Osteocyte (in vitro differentiated cells): Measurements from ENCODE around the gene VAMP7. TPM values are rescaled to one million over a fixed set of nuclear protein-coding genes. Genes with fewer than 3 reads are reported as not detected.
"Not testable (repeated sequence)": the region's sequence is repeated elsewhere in the genome, so short reads cannot be mapped to it uniquely, and the experiment has no call there.

Experiments used
- DNase-seq: peaks from one replicate; pipeline ENCODE4 v3.0.0; 2021; ENCODE audit warnings: mixed read lengths; ENCODE audit not compliant: unreplicated experiment; ENCODE audit errors: extremely low spot score
- H3K27ac Mint-ChIP-seq: one replicate; pipeline ENCODE4 v1.8.0; 2021; ENCODE audit warnings: mild to moderate bottlenecking, mixed read lengths; ENCODE audit not compliant: unreplicated experiment
- H3K27me3 Mint-ChIP-seq: one replicate; pipeline ENCODE4 v1.8.0; 2021; ENCODE audit warnings: mixed read lengths; ENCODE audit not compliant: unreplicated experiment
- H3K36me3 Mint-ChIP-seq: one replicate; pipeline ENCODE4 v1.8.0; 2021; ENCODE audit warnings: mixed read lengths; ENCODE audit not compliant: unreplicated experiment
- H3K4me1 Mint-ChIP-seq: one replicate; pipeline ENCODE4 v1.8.0; 2021; ENCODE audit warnings: mixed read lengths; ENCODE audit not compliant: unreplicated experiment
- H3K4me3 Mint-ChIP-seq: one replicate; pipeline ENCODE4 v1.8.0; 2021; ENCODE audit warnings: mild to moderate bottlenecking, moderate library complexity, mixed read lengths; ENCODE audit not compliant: unreplicated experiment
- H3K9me3 Mint-ChIP-seq: one replicate; pipeline ENCODE4 v1.8.0; 2021; ENCODE audit warnings: mixed read lengths; ENCODE audit not compliant: unreplicated experiment
- total RNA-seq: library from RNA; stranded (reverse); gene quantifications from 2 replicates; pipeline ENCODE4 v1.2.1, GENCODE V29; 2021
- TF ChIP-seq, protein P1 (sequence below): fragments of 200-600 bp; sonication (generic); IDR thresholded peaks from 2 replicates; pipeline ENCODE4 v1.5.0; 2021; ENCODE audit warnings: antibody characterized with exemption, mild to moderate bottlenecking, moderate library complexity

Gene VAMP7
- total RNA-seq, 1 donor from 2014 or later, result 36.4 TPM

GRCh38 chrX:155985208-155985607 is 104.1 kb downstream of the VAMP7 start:
- H3K27ac Mint-ChIP-seq, result no peak overlapping the region
- peaks cover 5% of the 10 kb centered on the region for H3K9me3 Mint-ChIP-seq
- DNase-seq, result no peak
- H3K27me3 Mint-ChIP-seq, result no peaks in the 10 kb centered on the region
- no peaks in the 10 kb centered on the region for H3K4me1 Mint-ChIP-seq
- TF ChIP-seq, protein P1, sequence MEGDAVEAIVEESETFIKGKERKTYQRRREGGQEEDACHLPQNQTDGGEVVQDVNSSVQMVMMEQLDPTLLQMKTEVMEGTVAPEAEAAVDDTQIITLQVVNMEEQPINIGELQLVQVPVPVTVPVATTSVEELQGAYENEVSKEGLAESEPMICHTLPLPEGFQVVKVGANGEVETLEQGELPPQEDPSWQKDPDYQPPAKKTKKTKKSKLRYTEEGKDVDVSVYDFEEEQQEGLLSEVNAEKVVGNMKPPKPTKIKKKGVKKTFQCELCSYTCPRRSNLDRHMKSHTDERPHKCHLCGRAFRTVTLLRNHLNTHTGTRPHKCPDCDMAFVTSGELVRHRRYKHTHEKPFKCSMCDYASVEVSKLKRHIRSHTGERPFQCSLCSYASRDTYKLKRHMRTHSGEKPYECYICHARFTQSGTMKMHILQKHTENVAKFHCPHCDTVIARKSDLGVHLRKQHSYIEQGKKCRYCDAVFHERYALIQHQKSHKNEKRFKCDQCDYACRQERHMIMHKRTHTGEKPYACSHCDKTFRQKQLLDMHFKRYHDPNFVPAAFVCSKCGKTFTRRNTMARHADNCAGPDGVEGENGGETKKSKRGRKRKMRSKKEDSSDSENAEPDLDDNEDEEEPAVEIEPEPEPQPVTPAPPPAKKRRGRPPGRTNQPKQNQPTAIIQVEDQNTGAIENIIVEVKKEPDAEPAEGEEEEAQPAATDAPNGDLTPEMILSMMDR, result no peak
- no peaks in the 10 kb centered on the region for H3K36me3 Mint-ChIP-seq
- H3K4me3 Mint-ChIP-seq, result no peak overlapping the region

- not testable (repeated sequence) for H3K27ac Mint-ChIP-seq, H3K4me3 Mint-ChIP-seq, DNase-seq, H3K36me3 Mint-ChIP-seq, H3K9me3 Mint-ChIP-seq, H3K27me3 Mint-ChIP-seq, H3K4me1 Mint-ChIP-seq
Observed at GRCh38 chrX:155986995-155987394, 105.8 kb downstream of the VAMP7 start.

DNA sequence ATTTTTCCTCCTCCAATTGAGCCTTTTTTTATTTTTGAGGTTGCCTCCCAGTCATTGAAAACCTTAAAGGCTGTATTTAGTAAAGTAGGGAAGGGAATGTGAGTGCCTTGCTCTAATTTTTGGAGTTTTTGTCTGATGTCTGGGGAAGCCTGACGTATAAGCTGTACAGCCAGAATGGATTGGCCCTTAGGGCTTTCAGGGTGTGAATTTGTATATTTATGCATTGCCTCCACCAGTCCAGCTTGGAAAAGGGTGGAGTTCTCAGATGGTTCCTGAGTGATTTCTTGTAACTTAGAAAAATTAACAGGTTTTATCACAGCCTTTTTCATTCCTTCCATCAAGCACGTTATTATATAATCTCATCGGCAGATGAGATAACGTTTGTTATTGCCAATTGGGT is 107.7 kb downstream of the VAMP7 start:
- H3K36me3 Mint-ChIP-seq, result no peaks in the 10 kb centered on the region
- no peak overlapping the region for H3K27ac Mint-ChIP-seq
- TF ChIP-seq, protein P1, result no peak
- no peak overlapping the region for H3K4me3 Mint-ChIP-seq
- DNase-seq, result no peak
- H3K9me3 Mint-ChIP-seq, result peaks cover 5% of the 10 kb centered on the region
- no peaks in the 10 kb centered on the region for H3K27me3 Mint-ChIP-seq
- H3K4me1 Mint-ChIP-seq, result no peaks in the 10 kb centered on the region

Other genes with a start within 250 kb of the VAMP7 start
- gene IL9R, start 116.4 kb downstream of the VAMP7 start, total RNA-seq, result not detected in 2 replicates